GM18870 (cell line): Measurements from ENCODE around the gene CD177.
"Not testable (repeated sequence)": the region's sequence is repeated elsewhere in the genome, so short reads cannot be mapped to it uniquely, and the experiment has no call there.

Experiments
- ATAC-seq: cut with Tn5 transposase; IDR thresholded peaks from one replicate; pipeline ENCODE4 v1.9.1; 2021; ENCODE audit warnings: moderate library complexity; ENCODE audit not compliant: unreplicated experiment

Gene CD177

DNA sequence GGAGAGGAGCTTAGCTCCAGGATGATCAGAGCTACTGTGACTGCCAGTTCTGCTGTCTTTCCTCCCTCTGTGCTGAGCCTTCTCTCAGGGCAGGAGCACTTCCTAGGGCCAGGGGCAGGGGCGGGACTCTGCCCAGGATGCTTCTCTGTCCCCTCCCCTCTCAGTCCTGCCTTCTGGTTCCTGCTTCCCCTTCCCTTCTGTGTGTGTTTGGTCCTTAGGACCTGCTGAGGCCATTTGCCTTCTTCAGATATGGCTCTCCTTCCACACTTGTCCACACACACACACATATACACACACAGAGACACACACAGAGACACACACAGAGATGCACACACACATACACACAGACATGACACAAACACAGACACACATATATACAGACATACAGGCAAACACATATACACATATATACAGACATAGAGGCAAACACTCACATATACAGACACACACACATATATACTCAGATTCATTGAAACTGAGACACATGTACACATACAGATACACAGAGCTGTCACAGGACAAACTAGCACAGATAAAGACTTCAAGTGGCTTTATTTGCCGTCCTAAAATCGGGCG lies 22.0 kb upstream of the CD177 start:
- no peak for ATAC-seq

DNA sequence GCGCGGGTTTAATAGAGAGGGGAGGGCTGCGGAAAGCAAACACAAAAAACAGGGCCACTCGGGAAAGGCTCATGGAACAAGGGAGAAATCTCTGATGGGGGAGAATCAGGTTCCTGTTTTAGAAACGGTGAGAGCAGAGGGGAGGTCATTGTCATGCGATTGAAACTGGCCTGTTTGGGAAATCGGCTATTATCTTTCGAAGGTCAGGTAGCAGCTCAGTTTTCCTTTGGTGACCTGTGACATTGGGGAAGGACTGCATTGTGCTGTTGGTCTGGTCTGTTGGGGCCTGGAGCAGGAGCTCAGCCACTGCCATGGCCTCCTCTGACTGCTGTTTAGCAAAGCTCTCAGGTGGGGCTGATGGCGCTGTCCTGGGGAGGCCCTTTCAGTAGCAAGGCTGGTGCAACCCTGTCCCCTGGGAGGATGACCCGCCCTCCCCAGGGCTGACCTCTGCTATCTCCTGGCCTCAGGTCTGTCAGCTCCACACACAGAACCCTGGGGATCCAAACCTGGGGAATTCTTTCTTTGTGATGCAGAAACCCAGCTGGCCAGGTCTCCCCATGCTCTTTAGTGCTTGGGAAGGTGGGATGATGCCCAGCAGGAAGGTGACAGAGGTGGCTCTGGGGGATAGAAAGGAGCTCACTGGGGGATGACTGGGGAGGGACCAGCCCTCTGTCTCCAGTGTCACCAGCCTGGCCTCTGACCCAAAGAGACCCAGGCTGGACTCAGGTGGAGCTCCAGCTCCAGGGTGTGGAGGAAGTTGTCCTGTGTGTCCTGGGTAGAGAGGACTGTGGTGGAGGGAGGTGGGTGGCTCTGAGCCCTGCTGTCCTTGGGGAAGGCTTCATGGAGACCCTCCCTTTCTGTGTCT lies 21.2 kb upstream of the CD177 start:
- ATAC-seq, result no peak

DNA sequence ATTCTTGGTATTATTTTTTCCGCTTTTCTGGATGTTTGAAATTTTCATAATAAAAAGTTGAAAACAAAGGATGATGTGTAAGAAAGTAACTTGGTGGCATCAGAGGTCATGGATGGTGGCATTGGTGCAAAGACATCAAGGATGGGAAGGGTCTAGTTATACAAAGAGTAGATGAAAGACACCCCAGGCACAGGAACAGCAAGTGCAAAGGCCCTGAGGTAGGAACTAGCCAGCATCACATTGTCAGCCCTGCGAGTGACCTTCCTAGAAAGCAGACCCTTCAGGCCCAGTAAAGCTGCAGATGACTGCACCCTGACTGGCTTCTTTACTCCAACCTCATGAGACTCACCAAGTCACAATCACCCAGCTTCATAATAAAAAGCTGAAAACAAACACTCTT lies 17.0 kb upstream of the CD177 start:
- ATAC-seq, result not testable (repeated sequence)

DNA sequence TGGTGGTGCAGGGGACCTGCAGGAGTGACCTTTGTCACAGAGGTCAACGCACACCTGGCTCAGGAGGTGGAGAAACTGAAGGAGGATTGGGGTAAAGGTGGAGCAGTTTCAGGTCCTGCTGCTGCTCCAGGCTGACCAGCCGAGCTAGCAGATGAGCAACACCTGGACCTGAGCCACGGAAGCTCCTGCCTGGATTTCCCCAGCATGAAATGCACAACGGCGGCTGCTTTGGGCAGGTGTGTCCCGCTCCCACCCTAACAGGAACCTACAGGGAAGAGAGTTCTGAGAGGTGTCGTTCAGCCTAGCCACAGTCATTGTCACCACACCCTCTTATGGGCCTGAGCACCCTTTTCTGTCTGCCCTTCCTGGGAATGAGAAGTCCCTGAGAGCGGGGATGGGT lies 15.7 kb upstream of the CD177 start:
- ATAC-seq, result no peak

DNA sequence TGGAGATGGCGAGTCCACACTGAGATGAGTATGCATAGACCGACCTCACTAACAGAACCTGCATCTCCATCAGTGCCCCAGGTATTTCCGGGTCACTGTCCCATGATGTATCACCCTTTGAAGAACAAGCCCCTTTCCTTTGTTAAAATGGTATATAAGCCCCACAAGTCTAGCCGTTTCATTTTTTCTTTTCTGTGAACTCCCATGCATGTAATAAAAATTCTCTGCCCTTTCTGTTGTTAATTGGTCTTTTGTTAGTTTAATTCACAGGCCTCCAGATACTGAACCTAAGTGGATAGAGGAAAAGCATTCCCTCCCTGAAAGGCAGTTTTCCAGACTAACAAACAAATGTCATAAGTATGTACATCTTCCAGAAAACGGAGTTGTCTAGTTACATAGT lies 15.0 kb upstream of the CD177 start:
- no peak for ATAC-seq

DNA sequence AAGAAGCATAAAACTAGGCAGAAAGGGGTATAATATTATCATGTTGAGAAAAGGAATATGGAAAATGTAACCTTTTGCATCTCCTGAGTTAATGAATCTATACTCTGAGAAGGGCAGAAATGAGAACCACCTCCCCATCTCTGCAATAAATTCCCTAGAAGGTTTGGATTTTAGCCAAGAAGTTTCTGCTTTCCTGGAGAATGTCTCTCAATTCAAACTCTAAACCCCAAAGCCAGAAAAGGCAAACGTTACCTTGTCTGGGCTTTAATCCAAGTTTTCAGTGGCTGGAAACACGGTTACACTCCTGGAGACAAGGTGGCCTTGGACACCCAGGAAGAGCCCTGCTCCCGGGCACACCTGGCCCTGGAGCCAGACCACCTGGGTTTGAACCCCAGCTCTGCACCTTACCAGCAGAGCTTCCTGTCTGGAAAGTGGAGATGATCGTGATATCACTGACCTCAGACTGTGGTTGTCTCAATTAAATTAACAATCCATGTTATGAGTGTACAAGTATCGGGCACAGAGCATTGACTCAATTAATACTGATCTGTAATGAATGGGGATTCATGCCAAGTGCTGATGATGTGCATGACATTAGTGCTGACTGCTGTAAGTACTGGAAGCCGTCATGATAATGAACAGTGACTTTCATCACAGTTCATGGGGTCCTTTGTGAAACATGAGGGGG lies 14.1 kb upstream of the CD177 start:
- not testable (repeated sequence) for ATAC-seq

DNA sequence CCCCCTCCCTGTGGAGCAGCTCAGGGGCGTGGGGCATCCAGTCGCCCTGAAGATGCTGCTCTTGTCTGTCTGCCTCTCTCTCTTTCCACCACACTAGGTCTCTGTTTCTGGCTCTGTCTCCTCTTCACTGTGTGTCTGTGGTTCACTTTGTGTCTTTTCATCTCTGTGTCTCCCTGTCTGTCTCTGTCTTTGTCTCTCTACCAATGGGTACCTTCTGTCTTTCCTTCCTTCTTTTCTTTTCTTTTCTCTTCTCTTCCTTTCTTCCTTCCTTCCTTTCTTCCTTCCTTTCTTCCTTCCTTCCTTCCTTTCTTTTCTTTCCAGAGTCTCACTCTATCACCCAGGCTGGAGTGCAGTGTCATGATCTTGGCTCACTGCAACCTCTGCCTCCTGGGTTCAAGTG lies 13.4 kb upstream of the CD177 start:
- ATAC-seq, result not testable (repeated sequence)

DNA sequence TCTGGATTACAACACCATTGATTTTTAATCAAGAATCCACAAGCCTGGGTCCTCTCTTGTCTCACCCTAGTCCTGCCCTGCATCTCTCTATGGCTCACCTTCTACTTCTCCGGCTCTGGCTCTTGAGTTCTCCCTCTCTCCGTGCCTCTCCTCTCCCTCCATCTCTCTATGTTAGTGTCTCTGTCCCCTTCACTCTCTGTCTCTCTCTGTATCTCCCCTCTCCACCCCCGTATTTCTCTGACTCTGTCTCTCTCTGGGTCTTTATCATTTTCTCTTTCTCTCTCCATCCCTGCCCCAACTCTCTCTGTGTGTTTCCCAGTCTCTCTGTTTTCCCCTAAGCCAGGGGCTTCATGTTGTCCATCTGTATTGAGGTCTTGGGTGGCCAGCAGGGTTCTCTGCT lies 12.4 kb upstream of the CD177 start:
- ATAC-seq, result not testable (repeated sequence)

DNA sequence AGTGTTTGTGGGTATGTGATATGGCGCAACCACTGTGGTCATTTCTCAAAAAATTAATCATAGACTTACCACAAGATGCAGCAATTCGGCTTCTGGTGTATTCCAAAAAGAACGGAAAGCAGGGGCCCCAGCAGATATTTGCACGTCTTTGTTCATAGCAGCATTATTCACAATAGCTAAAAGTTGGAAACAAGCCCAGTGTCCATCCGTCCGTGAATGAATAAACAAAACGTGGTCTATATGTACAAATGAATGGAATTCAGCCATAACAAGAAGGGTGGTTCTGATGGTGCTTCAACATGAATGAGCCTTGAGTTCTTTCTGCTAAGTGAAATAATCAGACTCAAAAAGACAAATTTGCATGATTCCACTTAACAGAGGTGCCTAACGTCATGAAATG lies 11.4 kb upstream of the CD177 start:
- ATAC-seq, result not testable (repeated sequence)

DNA sequence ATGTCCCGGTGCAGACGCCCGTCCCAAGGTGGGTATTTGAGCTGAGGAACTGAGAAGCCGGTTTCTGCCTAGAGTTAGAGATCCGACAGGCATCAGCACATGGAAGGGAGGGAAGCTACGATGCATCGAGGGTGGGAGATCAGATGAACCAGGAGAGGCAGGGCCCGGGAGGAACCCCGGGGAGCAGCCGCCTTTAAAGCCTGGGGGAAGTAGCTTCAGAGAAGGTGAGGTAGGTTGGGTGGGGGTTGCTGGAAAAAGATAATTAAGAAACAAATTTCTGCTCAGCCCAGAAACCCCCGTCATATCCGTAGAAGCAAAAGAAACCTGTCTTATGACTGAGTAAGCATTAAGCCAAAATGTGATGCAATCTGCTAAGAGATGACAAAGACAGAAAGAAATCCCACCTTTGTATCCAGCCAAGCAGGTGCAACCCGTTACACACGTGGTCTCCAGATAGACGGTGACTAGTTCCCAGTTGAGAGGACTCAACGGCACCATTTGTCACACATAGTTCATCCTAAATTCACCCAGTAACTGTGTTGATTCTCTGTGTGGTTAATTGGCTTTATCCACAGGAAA lies 9.1 kb upstream of the CD177 start:
- not testable (repeated sequence) for ATAC-seq

DNA sequence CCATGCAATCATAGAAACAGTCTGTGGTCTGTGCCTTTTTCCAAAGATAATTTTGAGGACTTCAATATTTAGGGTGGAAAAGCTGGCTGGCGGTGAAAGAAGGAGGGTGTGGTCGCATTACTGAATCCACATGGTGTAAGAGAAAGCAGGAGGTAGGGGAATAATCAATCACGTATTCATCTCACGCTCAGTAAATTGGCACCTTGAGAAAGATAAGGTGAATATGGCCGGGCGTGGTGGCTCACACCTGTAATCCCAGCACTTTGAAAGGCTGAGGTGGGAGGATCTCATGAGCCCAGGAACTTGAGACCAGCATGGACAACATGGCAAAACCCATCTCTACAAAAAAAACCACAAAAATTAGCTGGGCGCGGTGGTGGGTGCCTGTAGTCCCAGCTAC lies 3.7 kb upstream of the CD177 start:
- ATAC-seq, result not testable (repeated sequence)

DNA sequence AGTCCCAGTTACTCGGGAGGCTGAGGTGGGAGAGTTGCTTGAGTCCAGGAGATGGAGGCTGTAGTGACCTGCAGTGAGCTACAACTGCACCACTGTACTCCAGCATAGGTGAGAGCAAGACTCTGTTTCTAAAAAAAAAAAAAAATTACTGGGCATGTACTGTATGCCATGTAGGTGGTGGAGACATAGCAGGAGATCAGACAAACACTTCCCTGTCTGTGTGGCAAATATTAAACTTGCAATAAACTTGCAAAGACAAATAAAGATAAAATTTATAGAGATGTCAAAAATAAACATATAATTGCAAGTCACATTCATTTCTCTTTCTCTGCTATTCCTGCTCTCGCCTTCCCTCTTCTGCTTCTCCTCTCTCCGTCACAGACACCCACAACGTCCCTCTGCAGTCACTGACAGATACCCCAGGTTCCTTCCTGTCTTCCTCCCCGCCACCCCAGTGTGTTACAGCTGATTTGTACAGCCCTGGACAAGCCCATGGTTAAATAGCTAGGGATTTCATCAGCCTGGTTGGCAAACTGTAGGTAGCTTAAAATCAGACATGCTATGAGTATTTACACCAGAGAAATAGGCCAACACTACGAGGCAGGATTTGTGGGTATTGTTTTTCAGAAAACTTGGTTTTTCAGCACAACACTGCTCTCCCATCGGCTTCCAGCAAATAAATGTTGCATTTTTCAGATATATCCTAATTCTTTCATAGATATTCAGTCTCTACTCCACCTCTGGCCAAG lies 1.3 kb upstream of the CD177 start:
- no peak for ATAC-seq

DNA sequence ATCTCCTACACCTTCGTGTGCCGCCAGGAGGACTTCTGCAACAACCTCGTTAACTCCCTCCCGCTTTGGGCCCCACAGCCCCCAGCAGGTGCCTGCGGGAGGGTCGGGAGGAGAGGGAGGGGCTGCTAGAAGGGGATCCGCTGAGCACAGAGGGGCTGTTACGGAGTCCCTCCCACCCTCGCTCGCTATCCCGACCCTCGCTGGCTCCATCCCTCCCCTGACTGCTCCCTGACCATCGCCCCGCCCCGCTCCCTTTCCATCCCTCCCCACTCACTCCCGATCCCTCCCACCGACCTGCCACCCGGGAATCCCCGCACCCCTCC lies 780 bp downstream of the CD177 start:
- no peak for ATAC-seq

DNA sequence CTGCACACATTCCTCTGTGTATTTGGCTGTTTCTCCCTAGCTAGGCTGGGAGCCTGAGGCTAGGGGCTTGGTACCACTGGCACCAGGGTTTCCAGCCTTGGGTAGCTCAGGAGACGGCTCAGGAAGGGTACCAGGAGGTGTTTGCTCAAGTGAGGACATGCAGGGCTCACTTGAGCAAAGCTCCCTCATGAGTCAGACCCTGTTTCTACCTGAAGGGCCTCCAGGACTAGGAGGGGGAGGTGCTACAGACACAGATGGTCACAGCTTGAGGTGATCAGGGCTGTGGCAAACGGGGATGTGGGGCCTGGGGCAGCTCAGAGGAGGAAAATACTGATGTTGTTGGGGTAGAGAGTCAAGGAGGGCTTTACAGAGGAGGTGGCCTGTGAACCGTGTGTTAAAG lies 3.3 kb downstream of the CD177 start:
- ATAC-seq, result not testable (repeated sequence)

DNA sequence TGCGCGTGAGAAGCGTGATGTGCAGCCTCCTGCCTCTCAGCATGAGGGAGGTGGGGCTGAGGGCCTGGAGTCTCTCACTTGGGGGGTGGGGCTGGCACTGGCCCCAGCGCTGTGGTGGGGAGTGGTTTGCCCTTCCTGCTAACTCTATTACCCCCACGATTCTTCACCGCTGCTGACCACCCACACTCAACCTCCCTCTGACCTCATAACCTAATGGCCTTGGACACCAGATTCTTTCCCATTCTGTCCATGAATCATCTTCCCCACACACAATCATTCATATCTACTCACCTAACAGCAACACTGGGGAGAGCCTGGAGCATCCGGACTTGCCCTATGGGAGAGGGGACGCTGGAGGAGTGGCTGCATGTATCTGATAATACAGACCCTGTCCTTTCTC lies 8.7 kb downstream of the CD177 start:
- no peak for ATAC-seq

DNA sequence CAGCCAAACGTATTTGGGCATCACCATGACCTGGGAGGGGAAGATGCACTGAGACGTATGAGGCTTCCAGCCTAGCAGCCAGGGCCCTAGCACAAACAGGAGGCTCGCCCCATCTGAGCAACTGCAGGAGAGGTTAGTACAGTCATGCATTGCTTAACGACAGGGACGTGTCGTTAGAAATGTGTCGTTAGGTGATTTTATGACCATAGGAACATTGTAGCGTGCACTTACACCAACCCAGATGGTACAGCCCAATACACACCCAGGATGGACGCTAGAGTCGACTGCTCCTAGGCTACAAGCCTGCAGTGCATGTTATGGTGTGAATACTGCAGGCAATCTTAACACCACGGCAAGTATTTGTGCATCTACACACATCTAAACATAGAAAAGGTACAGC lies 9.3 kb downstream of the CD177 start:
- no peak for ATAC-seq

DNA sequence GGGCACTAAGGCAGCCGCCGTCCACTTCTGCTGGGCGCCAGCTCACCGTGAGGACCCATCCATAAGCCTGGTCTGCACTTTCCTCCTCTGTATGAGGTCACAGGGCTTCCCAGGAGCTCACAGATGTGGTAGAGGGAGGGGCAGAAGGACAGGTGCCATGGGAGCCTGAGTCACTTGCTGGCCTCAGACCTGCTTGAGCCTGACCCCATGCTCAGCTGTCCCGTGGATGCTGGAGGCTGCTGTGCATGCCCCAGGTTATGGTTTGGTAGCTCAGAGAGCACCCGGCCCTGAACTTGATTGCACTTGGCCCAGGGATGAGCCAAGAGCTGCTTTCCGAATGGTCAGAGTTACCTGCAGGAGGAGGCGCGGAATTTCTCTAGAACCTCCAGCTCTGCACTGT lies 12.2 kb downstream of the CD177 start:
- not testable (repeated sequence) for ATAC-seq

DNA sequence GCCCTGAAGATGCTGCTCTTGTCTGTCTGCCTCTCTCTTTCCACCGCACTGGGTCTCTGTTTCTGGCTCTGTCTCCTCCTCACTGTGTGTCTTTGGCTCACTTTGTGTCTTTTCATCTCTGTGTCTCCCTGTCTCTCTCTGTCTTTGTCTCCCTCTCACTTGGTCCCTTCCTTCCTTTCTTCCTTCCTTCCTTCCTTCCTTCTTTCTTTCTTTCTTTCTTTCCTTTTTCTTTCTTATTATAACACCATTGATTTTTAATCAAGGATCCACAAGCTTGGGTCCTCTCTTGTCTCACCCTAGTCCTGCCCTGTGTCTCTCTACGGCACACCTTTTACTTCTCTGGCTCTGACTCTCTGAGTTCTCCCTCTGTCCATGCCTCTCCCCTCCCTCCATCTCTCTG lies 14.3 kb downstream of the CD177 start:
- no peak for ATAC-seq

DNA sequence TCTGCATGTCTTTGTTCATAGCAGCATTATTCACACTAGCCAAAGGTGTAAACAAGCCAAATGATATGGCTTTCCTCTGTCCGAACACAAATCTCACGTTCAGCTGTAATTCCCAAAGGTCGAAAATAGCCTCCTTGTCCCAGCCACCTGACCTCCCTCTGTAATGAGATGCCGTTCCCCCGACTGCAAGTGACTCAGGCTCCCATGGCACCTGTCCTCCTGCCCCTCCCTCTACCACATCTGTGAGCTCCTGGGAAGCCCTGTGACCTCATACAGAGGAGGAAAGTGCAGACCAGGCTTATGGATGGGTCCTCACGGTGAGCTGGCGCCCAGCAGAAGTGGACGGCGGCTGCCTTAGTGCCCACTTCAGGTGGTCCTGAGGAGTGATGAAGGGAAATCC lies 15.4 kb downstream of the CD177 start:
- ATAC-seq, result not testable (repeated sequence)

DNA sequence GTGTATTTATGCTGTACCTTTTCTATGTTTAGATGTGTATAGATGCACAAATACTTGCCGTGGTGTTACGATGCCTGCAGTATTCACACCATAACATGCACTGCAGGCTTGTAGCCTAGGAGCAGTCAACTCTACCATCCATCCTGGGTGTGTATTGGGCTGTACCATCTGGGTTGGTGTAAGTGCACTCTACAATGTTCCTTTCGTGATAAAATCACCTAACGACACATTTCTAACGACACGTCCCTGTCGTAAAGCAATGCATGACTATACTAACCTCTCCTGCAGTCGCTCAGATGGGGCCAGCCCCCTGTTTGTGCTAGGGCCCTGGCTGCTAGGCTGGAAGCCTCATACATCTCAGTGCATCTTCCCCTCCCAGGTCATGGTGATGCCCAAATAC lies 18.4 kb downstream of the CD177 start:
- no peak for ATAC-seq

DNA sequence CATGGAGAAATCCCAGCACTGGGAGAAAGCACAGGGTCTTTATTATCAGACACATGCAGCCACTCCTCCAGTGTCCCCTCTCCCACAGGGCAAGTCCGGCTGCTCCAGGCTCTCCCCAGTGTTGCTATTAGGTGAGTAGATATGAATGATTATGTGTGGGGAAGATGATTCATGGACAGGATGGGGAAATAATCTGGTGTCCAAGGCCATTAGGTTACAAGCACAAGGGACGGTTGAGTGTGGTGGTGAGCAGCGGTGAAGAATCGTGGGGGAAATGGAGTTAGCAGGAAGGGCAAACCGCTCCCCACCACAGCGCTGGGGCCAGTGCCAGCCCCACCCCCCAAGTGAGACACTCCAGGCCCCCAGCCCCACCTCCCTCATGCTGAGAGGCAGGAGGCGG lies 19.0 kb downstream of the CD177 start:
- no peak for ATAC-seq
